ENCODE data around the gene CBR3. TPM values are rescaled to one million over a fixed set of nuclear protein-coding genes. Genes with fewer than 3 reads are reported as not detected.

The CBR3 gene
- total RNA-seq, 4 donors from 2014 or later, result 22.8 to 53.0 (median 42.1) TPM

DNA sequence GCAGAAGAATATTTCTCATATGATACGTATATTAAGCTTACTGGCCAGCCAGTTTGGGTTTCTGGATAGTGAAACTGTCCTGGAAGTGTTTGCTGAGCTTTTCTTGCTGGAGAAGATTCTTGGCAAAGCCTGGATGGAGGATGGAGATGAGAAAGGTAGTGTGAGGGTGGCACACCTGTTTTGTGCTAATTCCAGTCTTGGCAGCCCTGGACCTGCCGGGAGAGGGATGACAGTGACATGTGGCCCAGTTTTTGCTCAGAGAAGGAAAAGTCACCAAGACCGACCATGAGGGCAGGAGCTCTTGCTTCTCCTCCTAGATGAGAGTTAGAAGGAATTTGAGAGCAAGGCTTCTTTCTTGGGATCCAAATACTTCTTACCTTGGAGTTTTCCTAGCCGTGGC is 55.9 kb downstream of the CBR3 start:
- 83 to 92% methylated on average over 4 of the region's 4 CpGs for WGBS, 2 donors
- Histone ChIP-seq H3K27ac (no peak overlapping the region), H3K36me3 (no peaks in the 10 kb centered on the region), H3K27me3 (no peaks in the 10 kb centered on the region), H3K9me3 (no peaks in the 10 kb centered on the region), H3K4me3 (no peak overlapping the region), H3K4me1 (peaks cover 0 to 10% (median 2%) of the 10 kb centered on the region in 4 donors)
- DNase-seq (ENCODE audit: low spot score in 2 of 2), result no peak
- TF ChIP-seq, protein P1, sequence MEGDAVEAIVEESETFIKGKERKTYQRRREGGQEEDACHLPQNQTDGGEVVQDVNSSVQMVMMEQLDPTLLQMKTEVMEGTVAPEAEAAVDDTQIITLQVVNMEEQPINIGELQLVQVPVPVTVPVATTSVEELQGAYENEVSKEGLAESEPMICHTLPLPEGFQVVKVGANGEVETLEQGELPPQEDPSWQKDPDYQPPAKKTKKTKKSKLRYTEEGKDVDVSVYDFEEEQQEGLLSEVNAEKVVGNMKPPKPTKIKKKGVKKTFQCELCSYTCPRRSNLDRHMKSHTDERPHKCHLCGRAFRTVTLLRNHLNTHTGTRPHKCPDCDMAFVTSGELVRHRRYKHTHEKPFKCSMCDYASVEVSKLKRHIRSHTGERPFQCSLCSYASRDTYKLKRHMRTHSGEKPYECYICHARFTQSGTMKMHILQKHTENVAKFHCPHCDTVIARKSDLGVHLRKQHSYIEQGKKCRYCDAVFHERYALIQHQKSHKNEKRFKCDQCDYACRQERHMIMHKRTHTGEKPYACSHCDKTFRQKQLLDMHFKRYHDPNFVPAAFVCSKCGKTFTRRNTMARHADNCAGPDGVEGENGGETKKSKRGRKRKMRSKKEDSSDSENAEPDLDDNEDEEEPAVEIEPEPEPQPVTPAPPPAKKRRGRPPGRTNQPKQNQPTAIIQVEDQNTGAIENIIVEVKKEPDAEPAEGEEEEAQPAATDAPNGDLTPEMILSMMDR (IDR thresholded peaks at IDR 0.05), result no peak
- no peak for TF ChIP-seq EP300 (IDR thresholded peaks at IDR 0.05)
- no peak for TF ChIP-seq POLR2A (IDR thresholded peaks at IDR 0.05)

DNA sequence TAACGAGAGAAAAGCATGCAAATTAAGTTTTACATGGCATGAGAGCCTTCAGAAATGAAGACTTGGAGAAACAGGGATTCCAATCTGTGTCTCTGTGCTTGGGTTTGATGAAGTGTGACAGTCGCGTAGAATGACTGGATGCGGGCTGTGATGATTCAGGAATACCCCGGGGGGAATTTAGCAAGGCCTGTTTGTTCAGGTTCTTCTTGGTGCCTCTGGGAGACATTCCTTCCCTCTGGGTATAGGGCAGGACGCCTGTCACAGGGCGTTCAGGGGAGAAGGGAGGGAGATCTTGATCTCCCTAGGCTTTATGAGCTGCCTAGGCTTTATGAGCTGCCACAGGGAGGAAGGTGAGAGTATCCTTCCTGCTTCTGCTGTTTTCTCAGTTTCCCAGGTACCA is 58.3 kb downstream of the CBR3 start:
- H3K36me3 ChIP-seq, result no peaks in the 10 kb centered on the region
- H3K4me3 ChIP-seq, result no peak overlapping the region
- TF ChIP-seq EP300 (IDR thresholded peaks at IDR 0.05), result no peak
- TF ChIP-seq, protein P1 (IDR thresholded peaks at IDR 0.05), result no peak
- TF ChIP-seq POLR2A (IDR thresholded peaks at IDR 0.05), result no peak
- no peak for DNase-seq (ENCODE audit: low spot score in 2 of 2)
- H3K27ac ChIP-seq, result no peak overlapping the region
- WGBS, 2 donors, result 72 to 81% methylated on average over 7 of the region's 7 CpGs
- H3K9me3 ChIP-seq, result no peaks in the 10 kb centered on the region
- no peaks in the 10 kb centered on the region for H3K27me3 ChIP-seq
- peaks cover 0 to 6% (median 2%) of the 10 kb centered on the region in 4 donors for H3K4me1 ChIP-seq

DNA sequence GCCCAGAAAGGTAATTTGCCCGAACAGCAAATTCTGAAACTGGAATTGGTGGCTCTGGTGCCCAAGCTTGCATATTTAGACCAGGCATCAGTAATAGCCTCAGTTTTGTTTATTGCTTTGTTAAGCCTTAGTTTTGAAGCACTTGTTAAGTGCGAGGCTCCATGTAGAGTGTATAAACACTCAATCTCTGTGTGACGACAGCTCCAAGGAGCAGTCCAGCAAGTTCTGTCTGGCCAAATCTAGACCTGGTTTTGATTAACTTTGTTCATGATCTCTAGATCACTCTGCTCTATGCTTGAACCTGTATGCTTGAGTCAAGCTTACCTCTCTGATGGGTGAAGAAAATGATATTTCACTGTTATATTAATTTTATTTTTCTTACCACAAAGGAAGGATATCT is 59.1 kb downstream of the CBR3 start:
- Histone ChIP-seq H3K36me3 (peaks cover 0 to 6% (median 0%) of the 10 kb centered on the region in 3 donors), H3K9me3 (no peaks in the 10 kb centered on the region), H3K27me3 (no peaks in the 10 kb centered on the region), H3K27ac (no peak overlapping the region), H3K4me3 (no peak overlapping the region), H3K4me1 (peaks cover 0 to 2% (median 0%) of the 10 kb centered on the region in 4 donors)
- TF ChIP-seq POLR2A (IDR thresholded peaks at IDR 0.05) (no peak), EP300 (IDR thresholded peaks at IDR 0.05) (no peak)
- TF ChIP-seq, protein P1 (IDR thresholded peaks at IDR 0.05), result no peak
- 83 to 86% methylated on average over 3 of the region's 3 CpGs for WGBS, 2 donors
- no peak for DNase-seq (ENCODE audit: low spot score in 2 of 2)

DNA sequence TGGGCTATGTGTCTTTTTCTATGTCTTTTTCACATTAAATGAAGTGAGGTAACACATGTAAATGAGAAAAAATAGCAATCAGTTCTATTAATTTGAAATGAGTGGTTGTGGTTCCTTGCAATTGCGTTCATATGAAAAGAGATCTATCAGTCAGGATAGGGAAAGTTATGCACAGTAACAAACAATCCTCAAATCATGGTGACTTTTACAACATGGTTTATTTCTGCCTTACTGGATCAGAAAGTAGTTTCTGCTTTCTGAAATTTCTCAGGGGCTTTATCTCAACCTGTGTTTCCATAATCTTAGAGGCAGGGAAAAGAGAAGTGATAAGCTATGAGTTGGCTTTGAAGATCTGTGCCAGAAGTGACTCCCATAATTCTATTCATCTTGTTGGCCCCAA is 60.7 kb downstream of the CBR3 start:
- Histone ChIP-seq H3K4me3 (no peak overlapping the region), H3K36me3 (peaks cover 0 to 21% (median 0%) of the 10 kb centered on the region in 3 donors), H3K27ac (no peak overlapping the region), H3K27me3 (no peaks in the 10 kb centered on the region), H3K4me1 (no peaks in the 10 kb centered on the region), H3K9me3 (no peaks in the 10 kb centered on the region)
- TF ChIP-seq POLR2A (IDR thresholded peaks at IDR 0.05) (no peak), EP300 (IDR thresholded peaks at IDR 0.05) (no peak)
- TF ChIP-seq, protein P1 (IDR thresholded peaks at IDR 0.05), result no peak
- no peak for DNase-seq (ENCODE audit: low spot score in 2 of 2)
- 94 to 98% methylated on average over 1 of the region's 1 CpG for WGBS, 2 donors

Other genes with a start within 250 kb of the CBR3 start
- 10 to 100 TPM; 27.6 to 41.1 (median 31.1) TPM for gene SETD4, start 74.6 kb upstream of the CBR3 start, total RNA-seq
- 100 to 1,000 TPM; 159 to 406 (median 222) TPM for gene CBR1, start 65.1 kb upstream of the CBR3 start, total RNA-seq
- 10 to 100 TPM; 12.3 to 29.9 (median 22.0) TPM for gene DOP1B, start 21.7 kb downstream of the CBR3 start, total RNA-seq
- gene MORC3, start 185.1 kb downstream of the CBR3 start, total RNA-seq, result 10 to 100 TPM; 39.3 to 64.3 (median 40.5) TPM